Stomach smooth muscle (tissue), 2 donors: ENCODE data around the gene JTB.
A peak's percentile ranks its signal among the peaks of the same experiment; 100 is the strongest.
"Not testable (repeated sequence)": the region's sequence is repeated elsewhere in the genome, so short reads cannot be mapped to it uniquely, and the experiment has no call there.

Experiments
- H3K27ac ChIP-seq: one replicate; pipeline ENCODE4 v1.7.0; 2013; ENCODE audit warnings: mild to moderate bottlenecking, low read length, inconsistent platforms
- H3K27me3 ChIP-seq, 2 donors: one replicate each; pipeline ENCODE4 v1.7.0; 2013; ENCODE audit warnings: low read length in 2 of 2; ENCODE audit not compliant: insufficient read depth in 2 of 2, control insufficient read depth in 1 of 2
- H3K36me3 ChIP-seq, 2 donors: one replicate each; pipeline ENCODE4 v1.7.0; 2013; ENCODE audit warnings: low read length in 2 of 2; ENCODE audit not compliant: control insufficient read depth in 2 of 2, insufficient read depth in 2 of 2
- H3K4me1 ChIP-seq: one replicate; pipeline ENCODE4 v1.7.0; 2013; ENCODE audit warnings: low read length; ENCODE audit not compliant: control insufficient read depth, insufficient read depth
- H3K4me3 ChIP-seq, 2 donors: one replicate each; pipeline ENCODE4 v1.7.0; 2013; ENCODE audit warnings: low read length in 2 of 2
- H3K9ac ChIP-seq, 2 donors: one replicate each; pipeline ENCODE4 v1.7.0; 2013; ENCODE audit warnings: low read length in 2 of 2, mild to moderate bottlenecking in 1 of 2
- H3K9me3 ChIP-seq, 2 donors: one replicate each; pipeline ENCODE4 v1.7.0; 2013; ENCODE audit warnings: low read length in 2 of 2; ENCODE audit not compliant: control insufficient read depth in 2 of 2
- donor health status: healthy.
- donor health status: Pancreatic carcinoma.

JTB gene

DNA sequence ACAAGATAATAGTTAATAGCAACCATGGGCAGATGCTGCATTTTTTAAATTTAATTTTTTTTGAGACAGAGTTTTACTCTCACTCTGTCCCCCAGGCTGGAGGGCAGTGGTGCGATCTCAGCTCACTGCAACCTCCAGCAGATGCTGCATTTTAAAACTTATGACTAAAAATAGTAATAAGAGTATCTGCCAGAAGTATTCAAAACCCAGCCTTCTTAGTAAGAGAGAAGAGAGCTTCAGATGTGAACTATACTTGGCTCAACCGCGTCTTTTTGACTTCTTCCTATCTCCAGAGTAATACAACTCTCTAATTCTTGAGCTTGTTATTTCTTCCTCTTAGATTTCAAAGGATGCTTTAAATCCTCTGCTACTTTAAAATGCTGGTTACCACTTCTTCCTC, 17.7 kb upstream of the JTB start:
- Histone ChIP-seq H3K9ac (no peak overlapping the region), H3K9me3 (no peaks in the 10 kb centered on the region), H3K27me3 (no peaks in the 10 kb centered on the region), H3K4me3 (no peak overlapping the region), H3K36me3 (peaks cover 12 to 18% of the 10 kb centered on the region in 2 donors), H3K27ac (no peak overlapping the region), H3K4me1 (peaks cover 20% of the 10 kb centered on the region)

DNA sequence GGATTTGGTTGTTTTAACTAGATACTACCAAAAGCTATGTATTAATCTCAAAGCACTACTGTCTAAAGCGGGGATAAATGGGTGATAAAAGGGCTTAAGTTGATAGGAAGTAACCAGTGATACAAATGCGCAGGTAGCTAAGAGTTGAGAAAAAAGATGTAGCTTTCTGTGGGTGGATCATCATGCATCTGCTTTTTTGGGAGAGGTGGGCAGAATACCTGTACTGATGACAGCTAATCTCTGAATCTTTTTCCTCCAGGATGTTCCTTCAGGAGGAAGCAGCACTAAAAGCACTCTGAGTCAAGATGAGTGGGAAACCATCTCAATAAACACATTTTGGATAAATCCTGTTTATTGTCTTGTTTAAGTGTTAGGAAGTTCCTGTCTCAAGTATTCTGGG, 14.3 kb upstream of the JTB start:
- Histone ChIP-seq H3K4me3 (peak overlapping the region; percentile 67 to 99), H3K9me3 (no peaks in the 10 kb centered on the region), H3K4me1 (peaks cover 22% of the 10 kb centered on the region), H3K36me3 (peaks cover 12 to 18% of the 10 kb centered on the region in 2 donors), H3K9ac (peak overlapping the region; percentile 13 to 87), H3K27ac (peak overlapping the region; percentile 96), H3K27me3 (no peaks in the 10 kb centered on the region)

DNA sequence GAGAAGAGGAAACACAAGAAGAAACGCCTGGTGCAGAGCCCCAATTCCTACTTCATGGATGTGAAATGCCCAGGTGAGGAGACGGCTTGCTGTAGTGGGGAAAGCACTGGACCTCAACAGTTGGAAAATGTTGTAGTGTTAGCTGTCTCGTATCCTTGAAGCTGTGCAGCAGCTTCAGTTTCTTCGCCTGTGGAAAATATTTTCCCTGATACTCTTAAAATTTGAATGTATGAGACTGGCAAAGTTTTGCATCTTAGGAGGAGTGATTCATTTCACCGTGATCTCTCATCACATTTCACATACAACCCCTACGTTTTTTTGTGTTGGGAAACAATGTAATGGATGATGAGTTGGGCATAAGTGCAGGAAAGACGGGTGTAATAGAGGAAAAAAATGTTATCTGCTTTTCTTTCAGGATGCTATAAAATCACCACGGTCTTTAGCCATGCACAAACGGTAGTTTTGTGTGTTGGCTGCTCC, 13.7 kb upstream of the JTB start:
- peaks cover 25% of the 10 kb centered on the region for H3K4me1 ChIP-seq
- peak overlapping the region; percentile 96 for H3K27ac ChIP-seq
- H3K36me3 ChIP-seq: peaks cover 12 to 18% of the 10 kb centered on the region in 2 donors
- peak overlapping the region; percentile 87 to 98 for H3K9ac ChIP-seq
- peak overlapping the region; percentile 67 to 99 for H3K4me3 ChIP-seq
- no peaks in the 10 kb centered on the region for H3K27me3 ChIP-seq
- H3K9me3 ChIP-seq: no peaks in the 10 kb centered on the region

DNA sequence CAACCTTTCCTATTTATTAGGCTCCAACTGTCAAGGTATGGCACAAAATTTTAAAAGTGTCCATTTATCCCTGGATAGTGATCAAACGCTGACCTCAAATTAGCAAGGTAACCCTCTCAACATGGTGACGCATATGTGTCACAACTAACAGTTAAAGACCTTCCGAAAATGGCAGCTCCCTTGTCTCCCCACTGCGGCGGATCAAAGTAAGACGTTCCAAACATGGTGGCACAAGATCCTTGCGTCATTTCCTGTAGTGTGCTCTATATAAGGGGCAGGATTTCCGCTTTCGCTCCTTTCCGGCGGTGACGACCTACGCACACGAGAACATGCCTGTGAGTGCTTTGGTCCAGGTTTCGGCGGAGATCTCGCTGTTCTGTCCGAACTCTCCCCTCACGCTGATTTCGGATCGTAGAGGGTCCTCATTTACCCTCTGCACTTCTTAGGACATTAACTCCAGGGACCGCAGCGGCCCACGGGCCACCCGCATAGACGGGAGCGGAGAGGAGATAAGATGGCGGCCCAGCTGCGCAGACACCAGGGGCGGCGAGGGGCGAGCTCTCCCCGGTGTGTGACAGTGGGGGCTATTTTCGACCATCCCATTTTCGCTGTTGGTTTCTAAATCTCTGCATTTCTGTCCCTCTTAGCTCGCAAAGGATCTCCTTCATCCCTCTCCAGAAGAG, 13.1 kb upstream of the JTB start, which contains the start of gene RPS27:
Gene RPS27 (plus strand): TSS at position 295 of the 683 bp plus-strand sequence. CDS start 35 bp downstream, at position 330.
- no peaks in the 10 kb centered on the region for H3K27me3 ChIP-seq
- peak within 1 kb of the TSS; percentile 87 to 98 for H3K9ac ChIP-seq
- no peaks in the 10 kb centered on the region for H3K9me3 ChIP-seq
- H3K4me1 ChIP-seq: peaks cover 26% of the 10 kb centered on the region
- peak within 1 kb of the TSS; percentile 96 for H3K27ac ChIP-seq
- peaks cover 11 to 18% of the 10 kb centered on the region in 2 donors for H3K36me3 ChIP-seq
- peak within 1 kb of the TSS; percentile 67 to 99 for H3K4me3 ChIP-seq

DNA sequence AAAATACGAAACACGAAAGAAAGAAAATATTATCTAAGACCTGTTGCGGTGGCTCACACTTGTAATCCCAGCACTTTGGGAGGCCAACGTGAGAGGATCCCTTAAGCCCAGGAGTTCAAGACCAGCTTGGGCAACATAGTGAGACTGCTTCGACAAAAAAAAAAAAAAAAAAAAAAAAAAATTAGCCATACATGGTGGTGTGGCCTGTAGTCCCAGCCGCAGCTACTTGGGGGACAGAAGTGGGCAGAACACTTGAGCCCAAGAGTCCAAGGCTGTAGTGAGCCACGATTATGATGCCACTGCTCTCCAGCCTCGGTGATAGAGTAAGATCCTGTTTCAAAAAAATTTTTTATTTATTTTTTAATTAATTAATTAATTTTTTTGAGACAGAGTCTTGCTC, 10.1 kb upstream of the JTB start:
- Histone ChIP-seq H3K9me3 (no peaks in the 10 kb centered on the region), H3K4me3 (no peak overlapping the region), H3K4me1 (peaks cover 24% of the 10 kb centered on the region), H3K27ac (no peak overlapping the region), H3K36me3 (peaks cover 2 to 11% of the 10 kb centered on the region in 2 donors), H3K9ac (no peak overlapping the region), H3K27me3 (no peaks in the 10 kb centered on the region)

DNA sequence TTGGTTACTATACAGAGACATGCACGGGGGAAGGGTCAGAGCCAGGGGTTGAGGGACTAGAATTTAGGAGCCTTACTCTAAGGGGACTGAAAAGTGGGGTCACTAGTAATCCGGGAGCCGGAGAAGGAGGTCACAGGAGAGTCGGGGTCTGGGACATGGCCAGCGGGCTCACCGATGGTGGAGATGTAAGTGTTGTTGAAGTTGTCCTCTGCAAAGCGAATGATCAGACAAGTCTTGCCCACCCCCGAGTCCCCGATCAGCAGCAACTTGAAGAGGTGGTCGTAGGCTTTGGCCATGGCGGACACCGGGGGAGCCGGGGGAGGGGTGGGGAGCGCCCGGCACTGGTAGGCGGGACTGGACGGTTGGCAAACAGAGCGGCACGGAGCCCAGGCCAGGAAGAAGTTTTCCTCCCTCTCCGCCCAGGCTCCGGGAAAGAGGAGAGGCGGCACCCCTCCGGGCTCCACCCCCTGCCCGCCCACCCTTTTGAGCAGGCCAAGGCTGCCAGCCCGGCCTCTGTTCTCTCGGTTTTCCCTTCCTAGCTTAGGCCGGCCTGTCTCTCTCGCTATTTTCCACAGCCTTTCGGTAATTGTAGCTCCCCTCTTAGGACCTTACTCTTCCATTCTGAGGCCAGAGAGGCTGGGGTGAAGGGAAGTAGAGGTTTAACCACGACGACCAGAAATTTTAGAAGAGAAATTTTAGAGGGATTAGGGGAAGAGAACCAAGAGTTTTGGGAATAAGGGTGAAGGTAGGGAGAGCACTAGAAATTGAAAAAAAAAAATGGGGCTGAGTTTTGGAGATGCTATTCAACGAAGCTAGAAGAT, 8.7 kb upstream of the JTB start, which contains the start of gene RAB13:
Gene RAB13 (minus strand): TSS at position 399 of the 821 bp plus-strand sequence. CDS start 103 bp downstream, at position 296.
- Histone ChIP-seq H3K36me3 (peaks cover 2 to 8% of the 10 kb centered on the region in 2 donors), H3K4me3 (peak within 1 kb of the TSS; percentile 83 to 87), H3K27ac (peak within 1 kb of the TSS; percentile 74), H3K9ac (peak within 1 kb of the TSS; percentile 83 to 86), H3K4me1 (peaks cover 12% of the 10 kb centered on the region), H3K27me3 (no peaks in the 10 kb centered on the region), H3K9me3 (no peaks in the 10 kb centered on the region)

DNA sequence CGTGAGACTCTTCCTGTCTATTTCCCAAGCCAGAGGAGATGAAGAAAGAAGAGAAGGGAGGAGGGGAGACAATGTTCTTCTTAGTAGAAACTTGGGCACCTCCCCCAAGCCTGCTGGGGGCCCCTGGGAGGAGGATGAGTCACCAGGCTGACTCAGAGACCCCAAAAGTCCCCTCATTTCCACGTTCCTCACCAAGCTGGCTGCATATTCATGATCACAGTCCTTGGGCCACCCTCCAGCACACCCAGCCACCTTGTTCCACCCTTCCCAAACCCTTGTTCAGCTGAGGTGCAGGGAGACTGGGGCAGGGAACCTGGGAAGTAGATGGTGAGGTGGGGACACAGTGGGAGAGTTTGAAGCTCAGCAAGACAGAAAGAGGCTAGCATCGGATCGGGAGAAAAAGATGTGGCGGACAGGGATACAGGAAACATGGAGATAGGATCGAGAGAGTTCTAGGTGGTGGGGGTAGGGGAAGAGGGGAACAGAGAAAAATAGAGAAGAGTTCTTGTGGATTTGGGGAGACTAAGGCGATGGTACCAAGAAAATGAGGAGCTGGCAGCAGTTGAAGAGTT, 8.0 kb upstream of the JTB start:
- H3K27ac ChIP-seq: peak overlapping the region; percentile 66
- no peaks in the 10 kb centered on the region for H3K9me3 ChIP-seq
- H3K36me3 ChIP-seq: peaks cover 4 to 8% of the 10 kb centered on the region in 2 donors
- peak overlapping the region; percentile 83 to 87 for H3K4me3 ChIP-seq
- H3K27me3 ChIP-seq: no peaks in the 10 kb centered on the region
- peak overlapping the region; percentile 82 to 83 for H3K9ac ChIP-seq
- H3K4me1 ChIP-seq: peaks cover 12% of the 10 kb centered on the region

DNA sequence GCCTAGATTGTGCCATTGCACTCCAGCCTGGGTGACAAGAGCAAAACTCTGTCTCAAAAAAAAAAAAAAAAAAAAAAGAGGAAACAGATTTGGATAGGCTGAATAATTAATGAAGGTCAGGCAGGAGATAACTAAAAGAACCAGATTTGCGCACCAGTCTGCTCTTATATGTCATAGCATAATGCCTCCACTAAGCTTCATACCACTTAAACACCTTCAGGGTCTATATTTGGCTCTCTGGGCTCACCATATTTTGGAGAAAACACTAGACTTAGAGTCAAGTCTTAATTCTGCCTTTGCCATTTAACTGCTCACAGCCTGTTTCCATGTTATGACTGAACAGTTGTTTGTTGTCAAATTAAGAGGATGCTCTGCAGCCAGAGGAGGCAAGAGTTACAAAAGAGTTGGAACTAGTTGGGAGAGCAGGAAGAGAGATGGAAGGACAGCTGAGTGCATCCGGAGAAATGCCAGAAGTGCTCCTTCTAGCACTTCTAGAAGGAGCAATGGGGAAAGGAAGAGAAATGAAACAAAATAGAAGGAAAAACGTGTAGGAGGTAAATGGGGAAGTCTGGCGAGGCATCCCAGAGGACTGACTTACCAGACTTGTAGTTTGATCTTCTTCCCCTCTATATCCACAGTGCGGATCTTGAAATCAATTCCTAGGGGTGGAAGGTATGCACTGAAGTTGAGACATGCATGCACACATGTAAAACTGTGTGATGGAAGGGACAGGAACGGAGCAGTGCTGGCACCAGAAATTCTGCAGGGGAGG, 6.8 kb upstream of the JTB start:
- peaks cover 12% of the 10 kb centered on the region for H3K4me1 ChIP-seq
- peaks cover 4 to 8% of the 10 kb centered on the region in 2 donors for H3K36me3 ChIP-seq
- H3K27me3 ChIP-seq: no peaks in the 10 kb centered on the region
- peak overlapping the region in 1 of 2 donors; percentile 83 for H3K9ac ChIP-seq
- peak overlapping the region; percentile 66 for H3K27ac ChIP-seq
- H3K9me3 ChIP-seq: no peaks in the 10 kb centered on the region
- no peak overlapping the region for H3K4me3 ChIP-seq

DNA sequence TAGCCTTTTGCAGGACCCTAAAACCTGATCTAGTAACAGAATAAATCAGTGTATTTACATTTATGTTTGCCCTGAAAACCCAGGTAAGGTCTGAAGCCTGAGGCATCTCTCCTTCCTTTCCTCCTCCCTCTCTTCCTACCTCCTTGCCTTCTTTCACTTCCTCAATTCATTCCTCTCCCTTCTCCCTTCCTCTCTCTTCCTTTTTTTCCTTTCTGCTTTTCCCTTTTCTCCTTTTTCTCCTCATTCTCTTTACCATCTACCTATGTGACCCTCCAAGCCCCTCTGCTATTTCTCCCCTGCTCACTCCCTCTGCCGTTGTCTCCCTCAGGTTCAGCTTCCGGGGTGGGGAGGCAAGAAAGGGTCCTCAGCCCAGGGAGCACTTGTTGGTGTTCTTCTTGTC, 4.3 kb upstream of the JTB start:
- peaks cover 17% of the 10 kb centered on the region for H3K4me1 ChIP-seq
- peaks cover 4 to 10% of the 10 kb centered on the region in 2 donors for H3K36me3 ChIP-seq
- not testable (repeated sequence) for H3K9me3 ChIP-seq, H3K4me3 ChIP-seq, H3K27ac ChIP-seq, H3K9ac ChIP-seq, H3K27me3 ChIP-seq

DNA sequence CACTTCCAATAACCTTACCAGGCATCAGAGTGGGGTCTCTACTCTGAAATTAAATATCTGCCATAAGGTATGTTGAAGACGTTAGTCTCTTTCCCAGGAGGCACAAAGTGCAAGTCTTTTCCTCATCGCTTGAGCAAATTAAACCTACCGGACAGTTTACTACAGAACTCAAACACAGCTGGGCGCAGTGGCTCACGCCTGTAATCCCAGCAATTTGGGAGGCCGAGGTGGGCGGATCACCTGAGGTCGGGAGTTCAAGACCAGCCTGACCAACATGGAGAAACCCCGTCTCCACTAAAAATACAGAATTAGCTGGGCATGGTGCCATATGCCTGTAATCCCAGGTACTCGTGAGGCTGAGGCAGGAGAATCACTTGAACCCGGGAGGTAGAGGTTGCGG, 1.6 kb upstream of the JTB start:
- not testable (repeated sequence) for H3K9ac ChIP-seq

More for the DNA sequence above, 1.6 kb upstream of the JTB start:
- Histone ChIP-seq H3K36me3 (peaks cover 11 to 20% of the 10 kb centered on the region in 2 donors), H3K4me1 (peaks cover 19% of the 10 kb centered on the region)
- H3K4me3 ChIP-seq, H3K27ac ChIP-seq, H3K9me3 ChIP-seq, H3K27me3 ChIP-seq: not testable (repeated sequence)
